Activated CD4-positive, alpha-beta T cell treated with anti-CD3 and anti-CD28 coated beads, Interleukin-2, amount 10 ng/mL, durations not matched to agents 7 days and 5 days (primary cell): ENCODE measurements around the gene SEMA3A. TPM values are rescaled to one million over a fixed set of nuclear protein-coding genes. Genes with fewer than 3 reads are reported as not detected.
"Not testable (repeated sequence)": the region's sequence is repeated elsewhere in the genome, so short reads cannot be mapped to it uniquely, and the experiment has no call there.

Experiments used
- CTCF ChIA-PET: fragments of 350-600 bp; sonication (Branson Sonifier 250); formaldehyde crosslinking; loops from one replicate; lab custom pipeline; 2021; ENCODE audit warnings: antibody characterized with exemption; lab: Charles Lee
- POLR2A ChIA-PET: fragments of 350-600 bp; sonication (Branson Sonifier 250); formaldehyde crosslinking; loops from one replicate; lab custom pipeline; 2021; ENCODE audit warnings: antibody characterized with exemption; lab: Charles Lee
- DNase-seq: peaks from one replicate; pipeline ENCODE4 v3.0.0-alpha.2; 2020
- H3K27ac Mint-ChIP-seq: one replicate; pipeline ENCODE4 v1.8.0; 2021; ENCODE audit warnings: mild to moderate bottlenecking, moderate library complexity, mixed read lengths
- H3K27me3 Mint-ChIP-seq: one replicate; pipeline ENCODE4 v1.8.0; 2021; ENCODE audit warnings: mixed read lengths
- H3K36me3 Mint-ChIP-seq: one replicate; pipeline ENCODE4 v1.8.0; 2021; ENCODE audit warnings: low read depth, mixed read lengths
- H3K4me1 Mint-ChIP-seq: one replicate; pipeline ENCODE4 v1.8.0; 2021; ENCODE audit warnings: mixed read lengths
- H3K4me3 Mint-ChIP-seq: one replicate; pipeline ENCODE4 v1.8.0; 2021; ENCODE audit warnings: mild to moderate bottlenecking, moderate library complexity, mixed read lengths
- H3K9me3 Mint-ChIP-seq: one replicate; pipeline ENCODE4 v1.8.0; 2021; ENCODE audit warnings: mixed read lengths
- total RNA-seq, 2 experiments: library from RNA; stranded (reverse); gene quantifications; one replicate each; pipeline ENCODE4 v1.2.3, GENCODE V29; 2021

The SEMA3A gene
- 1 to 10 TPM; 1.3 to 1.4 TPM for total RNA-seq

- CTCF ChIA-PET, result no interaction called here
Measured at GRCh38 chr7:84194484-84195271, at the start of gene SEMA3A. TSS of gene SEMA3A (minus strand) at chr7:84194789. CDS start at chr7:84194586, 203 bp downstream.

GRCh38 chr7:84243037-84243436 lies 48.4 kb upstream of the SEMA3A start:
- H3K4me1 Mint-ChIP-seq, H3K9me3 Mint-ChIP-seq, H3K27ac Mint-ChIP-seq, CTCF ChIA-PET, H3K36me3 Mint-ChIP-seq, H3K27me3 Mint-ChIP-seq, H3K4me3 Mint-ChIP-seq, POLR2A ChIA-PET, DNase-seq: not testable (repeated sequence)

More at GRCh38 chr7:84194484-84195271, at the start of gene SEMA3A:
- POLR2A ChIA-PET, result interaction anchor here (0.7 kb wide), 1 partner anchor 108 kb away, joined by 3 read pairs; no protein-coding TSS in a partner anchor
- Mint-ChIP-seq H3K9me3 (no peaks in the 10 kb centered on the region), H3K27me3 (peaks cover 6% of the 10 kb centered on the region), H3K4me3 (peak within 1 kb of the TSS; percentile 94), H3K4me1 (peaks cover 32% of the 10 kb centered on the region), H3K36me3 (no peaks in the 10 kb centered on the region), H3K27ac (peak within 1 kb of the TSS; percentile 85)
- DNase-seq, result peak; percentile 19

GRCh38 chr7:84238596-84238995 lies 44.0 kb upstream of the SEMA3A start:
- no peaks in the 10 kb centered on the region for H3K27me3 Mint-ChIP-seq
- H3K4me3 Mint-ChIP-seq, result no peak overlapping the region
- H3K9me3 Mint-ChIP-seq, result peaks cover 5% of the 10 kb centered on the region
- H3K36me3 Mint-ChIP-seq, result no peaks in the 10 kb centered on the region
- DNase-seq, result no peak
- no peak overlapping the region for H3K27ac Mint-ChIP-seq
- POLR2A ChIA-PET, result no interaction called here
- no peaks in the 10 kb centered on the region for H3K4me1 Mint-ChIP-seq
- CTCF ChIA-PET, result no interaction called here

- Mint-ChIP-seq H3K4me3 (no peak overlapping the region), H3K27ac (no peak overlapping the region), H3K36me3 (no peaks in the 10 kb centered on the region), H3K27me3 (no peaks in the 10 kb centered on the region), H3K4me1 (no peaks in the 10 kb centered on the region), H3K9me3 (peaks cover 3% of the 10 kb centered on the region)
- ChIA-PET CTCF (no interaction called here), POLR2A (no interaction called here)
- no peak for DNase-seq
Measured at GRCh38 chr7:84237533-84238173, 43.1 kb upstream of the SEMA3A start.

- Mint-ChIP-seq H3K4me1 (no peaks in the 10 kb centered on the region), H3K4me3 (no peak overlapping the region), H3K27ac (no peak overlapping the region), H3K36me3 (no peaks in the 10 kb centered on the region), H3K9me3 (peaks cover 3% of the 10 kb centered on the region), H3K27me3 (no peaks in the 10 kb centered on the region)
- POLR2A ChIA-PET, result no interaction called here
- no peak for DNase-seq
- CTCF ChIA-PET, result no interaction called here
Measured at GRCh38 chr7:84236398-84236797, 41.8 kb upstream of the SEMA3A start.

- H3K4me3 Mint-ChIP-seq, result no peak overlapping the region
- no peaks in the 10 kb centered on the region for H3K9me3 Mint-ChIP-seq
Measured at GRCh38 chr7:84232646-84233045, 38.1 kb upstream of the SEMA3A start.

GRCh38 chr7:84231157-84231556 lies 36.6 kb upstream of the SEMA3A start:
- no peak for DNase-seq
- CTCF ChIA-PET, result no interaction called here
- H3K4me1 Mint-ChIP-seq, result no peaks in the 10 kb centered on the region

More at GRCh38 chr7:84232646-84233045, 38.1 kb upstream of the SEMA3A start:
- Mint-ChIP-seq H3K36me3 (no peaks in the 10 kb centered on the region), H3K4me1 (no peaks in the 10 kb centered on the region), H3K27me3 (no peaks in the 10 kb centered on the region), H3K27ac (no peak overlapping the region)
- CTCF ChIA-PET, result no interaction called here
- no peak for DNase-seq
- POLR2A ChIA-PET, result no interaction called here

DNA sequence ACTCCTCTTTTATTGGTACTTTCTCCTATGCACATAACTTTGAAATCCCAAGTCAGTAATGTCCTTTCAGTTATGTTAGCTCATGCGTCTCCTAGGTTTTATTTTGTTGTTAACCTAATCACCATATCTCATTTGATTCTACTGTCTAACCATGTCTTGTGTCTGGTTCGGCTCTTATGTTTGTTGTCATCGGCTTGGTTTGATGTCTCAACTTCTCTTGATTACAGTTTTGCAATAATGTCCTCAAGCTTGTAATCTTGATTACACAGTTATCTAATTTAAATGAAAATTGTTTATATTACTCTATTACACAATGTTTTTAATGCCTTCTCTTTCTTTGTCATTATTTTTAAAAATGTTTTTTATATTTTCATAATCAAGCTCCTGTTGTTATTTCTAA lies 35.9 kb upstream of the SEMA3A start:
- no peaks in the 10 kb centered on the region for H3K27me3 Mint-ChIP-seq
- no peaks in the 10 kb centered on the region for H3K4me1 Mint-ChIP-seq
- ChIA-PET CTCF (no interaction called here), POLR2A (no interaction called here)
- H3K36me3 Mint-ChIP-seq, result no peaks in the 10 kb centered on the region
- H3K27ac Mint-ChIP-seq, result no peak overlapping the region
- H3K4me3 Mint-ChIP-seq, result no peak overlapping the region
- H3K9me3 Mint-ChIP-seq, result no peaks in the 10 kb centered on the region
- DNase-seq, result no peak

More at GRCh38 chr7:84231157-84231556, 36.6 kb upstream of the SEMA3A start:
- no peak overlapping the region for H3K27ac Mint-ChIP-seq
- H3K27me3 Mint-ChIP-seq, result no peaks in the 10 kb centered on the region
- no peaks in the 10 kb centered on the region for H3K36me3 Mint-ChIP-seq
- no peaks in the 10 kb centered on the region for H3K9me3 Mint-ChIP-seq
- POLR2A ChIA-PET, result no interaction called here
- H3K4me3 Mint-ChIP-seq, result no peak overlapping the region

GRCh38 chr7:84228526-84228925 lies 33.9 kb upstream of the SEMA3A start:
- Mint-ChIP-seq H3K9me3 (no peaks in the 10 kb centered on the region), H3K27me3 (no peaks in the 10 kb centered on the region), H3K36me3 (no peaks in the 10 kb centered on the region), H3K27ac (no peak overlapping the region), H3K4me1 (no peaks in the 10 kb centered on the region), H3K4me3 (no peak overlapping the region)
- POLR2A ChIA-PET, result no interaction called here
- no peak for DNase-seq
- CTCF ChIA-PET, result no interaction called here

DNA sequence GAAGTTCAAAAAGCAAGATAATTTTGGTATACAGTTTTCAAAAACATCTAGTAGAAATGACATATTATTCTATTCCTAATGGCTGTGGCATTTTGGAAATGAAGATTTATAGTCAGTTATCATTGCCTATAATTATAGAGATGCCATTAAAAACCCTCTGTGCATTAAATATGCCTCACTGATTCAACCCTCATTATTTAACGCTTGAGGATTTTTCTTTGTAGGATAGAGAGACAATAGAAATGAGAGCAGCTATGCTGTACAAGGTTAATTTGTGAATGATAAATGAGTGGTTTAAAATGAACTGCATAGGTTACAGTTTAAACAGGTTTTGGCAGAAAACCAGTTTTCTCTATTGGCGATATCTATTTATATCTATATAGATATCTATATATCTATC lies 32.2 kb upstream of the SEMA3A start:
- Mint-ChIP-seq H3K27me3 (no peaks in the 10 kb centered on the region), H3K4me1 (no peaks in the 10 kb centered on the region), H3K36me3 (no peaks in the 10 kb centered on the region), H3K27ac (no peak overlapping the region), H3K4me3 (no peak overlapping the region), H3K9me3 (no peaks in the 10 kb centered on the region)
- ChIA-PET POLR2A (no interaction called here), CTCF (no interaction called here)
- no peak for DNase-seq

DNA sequence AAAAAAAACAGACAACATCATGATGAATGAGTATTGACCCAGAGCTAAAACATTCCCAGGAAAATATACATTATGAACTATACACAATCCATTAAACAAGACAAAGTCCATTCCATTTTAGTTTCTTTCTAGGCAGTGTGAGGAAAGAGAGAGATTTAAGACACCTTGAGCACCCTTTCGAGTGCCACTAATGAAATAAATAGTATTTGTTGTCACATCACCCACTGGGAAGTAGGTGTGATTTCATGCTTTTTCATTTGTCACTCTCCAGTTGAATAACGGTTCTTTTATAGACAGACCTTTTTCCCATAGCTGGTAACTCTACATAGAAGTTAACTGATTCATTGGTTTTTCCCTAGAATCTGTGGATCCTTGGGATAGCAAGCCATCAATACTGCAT lies 29.9 kb upstream of the SEMA3A start:
- POLR2A ChIA-PET, result no interaction called here
- CTCF ChIA-PET, result no interaction called here

DNA sequence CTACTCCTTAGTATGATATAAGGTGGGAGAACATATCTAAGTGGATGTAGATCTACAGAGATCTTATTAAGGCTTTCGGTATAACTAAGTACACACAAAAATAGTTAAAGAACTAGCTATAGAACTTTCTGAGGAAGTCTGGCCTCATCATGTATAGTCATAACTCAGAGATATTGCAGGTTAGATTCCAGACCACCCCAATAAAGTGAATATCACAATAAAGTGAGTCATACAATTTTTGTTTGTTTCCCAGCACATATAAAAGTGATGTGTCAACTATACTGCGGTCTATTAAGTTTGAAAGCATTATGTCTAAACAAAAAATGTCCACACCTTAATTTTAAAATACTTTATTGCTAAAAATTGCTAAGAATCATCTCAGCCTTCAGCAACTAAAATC lies 24.7 kb upstream of the SEMA3A start:
- no peaks in the 10 kb centered on the region for H3K4me1 Mint-ChIP-seq
- H3K9me3 Mint-ChIP-seq, result peaks cover 4% of the 10 kb centered on the region
- no peak for DNase-seq
- no peaks in the 10 kb centered on the region for H3K27me3 Mint-ChIP-seq
- H3K27ac Mint-ChIP-seq, result no peak overlapping the region
- POLR2A ChIA-PET, result no interaction called here
- no peak overlapping the region for H3K4me3 Mint-ChIP-seq
- no peaks in the 10 kb centered on the region for H3K36me3 Mint-ChIP-seq
- CTCF ChIA-PET, result no interaction called here

More for the DNA sequence above, 29.9 kb upstream of the SEMA3A start:
- Mint-ChIP-seq H3K4me1 (no peaks in the 10 kb centered on the region), H3K27me3 (no peaks in the 10 kb centered on the region), H3K27ac (no peak overlapping the region), H3K4me3 (no peak overlapping the region), H3K9me3 (no peaks in the 10 kb centered on the region), H3K36me3 (no peaks in the 10 kb centered on the region)
- no peak for DNase-seq

GRCh38 chr7:84218681-84219080 lies 24.1 kb upstream of the SEMA3A start:
- DNase-seq, result no peak
- Mint-ChIP-seq H3K9me3 (peaks cover 4% of the 10 kb centered on the region), H3K27me3 (no peaks in the 10 kb centered on the region), H3K4me3 (no peak overlapping the region), H3K27ac (no peak overlapping the region), H3K4me1 (no peaks in the 10 kb centered on the region), H3K36me3 (no peaks in the 10 kb centered on the region)
- ChIA-PET POLR2A (no interaction called here), CTCF (no interaction called here)
